ENCODE results near the gene PSMD1.

DNA sequence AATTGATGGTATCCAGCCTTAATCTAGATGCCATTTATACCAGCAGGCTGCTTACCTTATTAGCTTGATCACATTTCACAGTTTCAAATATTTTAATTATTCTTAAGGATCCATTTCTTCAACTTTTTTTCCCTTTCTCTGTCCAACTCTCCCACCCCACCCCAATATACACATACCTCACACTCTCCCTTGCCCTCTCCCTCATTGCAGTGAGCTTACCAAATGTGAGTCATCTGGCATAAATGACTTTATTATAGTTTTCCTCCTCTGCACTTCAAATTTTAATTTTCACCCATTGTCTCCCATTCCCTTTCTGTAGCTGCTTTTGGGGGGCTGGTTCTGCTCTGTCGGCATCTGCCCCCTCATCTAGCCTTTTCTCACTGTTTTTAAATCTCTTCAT, 55.3 kb downstream of the PSMD1 start:
- TF ChIP-seq, protein P1, sequence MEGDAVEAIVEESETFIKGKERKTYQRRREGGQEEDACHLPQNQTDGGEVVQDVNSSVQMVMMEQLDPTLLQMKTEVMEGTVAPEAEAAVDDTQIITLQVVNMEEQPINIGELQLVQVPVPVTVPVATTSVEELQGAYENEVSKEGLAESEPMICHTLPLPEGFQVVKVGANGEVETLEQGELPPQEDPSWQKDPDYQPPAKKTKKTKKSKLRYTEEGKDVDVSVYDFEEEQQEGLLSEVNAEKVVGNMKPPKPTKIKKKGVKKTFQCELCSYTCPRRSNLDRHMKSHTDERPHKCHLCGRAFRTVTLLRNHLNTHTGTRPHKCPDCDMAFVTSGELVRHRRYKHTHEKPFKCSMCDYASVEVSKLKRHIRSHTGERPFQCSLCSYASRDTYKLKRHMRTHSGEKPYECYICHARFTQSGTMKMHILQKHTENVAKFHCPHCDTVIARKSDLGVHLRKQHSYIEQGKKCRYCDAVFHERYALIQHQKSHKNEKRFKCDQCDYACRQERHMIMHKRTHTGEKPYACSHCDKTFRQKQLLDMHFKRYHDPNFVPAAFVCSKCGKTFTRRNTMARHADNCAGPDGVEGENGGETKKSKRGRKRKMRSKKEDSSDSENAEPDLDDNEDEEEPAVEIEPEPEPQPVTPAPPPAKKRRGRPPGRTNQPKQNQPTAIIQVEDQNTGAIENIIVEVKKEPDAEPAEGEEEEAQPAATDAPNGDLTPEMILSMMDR (IDR thresholded peaks at IDR 0.05; ENCODE audit: insufficient read depth, low read length, poor library complexity, severe bottlenecking), result no peak
- TF ChIP-seq EZH2phosphoT487 (conservative IDR thresholded peaks at IDR 0.05; ENCODE audit: low read length), result no peak
